CD14-positive monocyte (primary cell): ENCODE results near the gene INPP5E. TPM values are rescaled to one million over a fixed set of nuclear protein-coding genes. Genes with fewer than 3 reads are reported as not detected.

Experiments used
- DNase-seq, 3 donors: peaks; one replicate each; pipeline ENCODE4 v3.0.0-alpha.2; 2011 to 2022
- H2AFZ ChIP-seq: 2 replicates; pipeline ENCODE4 v1.6.0; 2012; ENCODE audit warnings: mild to moderate bottlenecking, low read depth, low read length, inconsistent platforms; ENCODE audit not compliant: insufficient read depth, poor library complexity, severe bottlenecking
- H3K27ac ChIP-seq, 2 donors: 1 replicate in 1 of 2; 2 replicates in 1 of 2; pipeline ENCODE4 v1.5.1; 2012 to 2013; ENCODE audit warnings: low read length in 2 of 2, control low read depth in 1 of 2, inconsistent platforms in 1 of 2, low read depth in 1 of 2, mild to moderate bottlenecking in 1 of 2
- H3K27me3 ChIP-seq, 2 donors: one replicate each; pipeline versions ENCODE4 v1.6.0 to v1.6.1; 2011 to 2013; ENCODE audit warnings: low read length in 2 of 2; ENCODE audit not compliant: control insufficient read depth in 2 of 2, insufficient read depth in 2 of 2
- H3K36me3 ChIP-seq, 2 donors: replicated peaks in 1 of 2; 1 replicate in 1 of 2; 2 replicates in 1 of 2; pipeline versions ENCODE4 v1.5.1 to v1.6.1; 2012 to 2013; ENCODE audit warnings: low read length in 2 of 2, control low read depth in 1 of 2, inconsistent platforms in 1 of 2, mild to moderate bottlenecking in 1 of 2; ENCODE audit not compliant: insufficient read depth in 2 of 2, control insufficient read depth in 1 of 2
- H3K4me1 ChIP-seq, 2 donors: 1 replicate in 1 of 2; 2 replicates in 1 of 2; pipeline versions ENCODE4 v1.5.1 to v1.6.1; 2012 to 2013; ENCODE audit warnings: low read length in 2 of 2, control low read depth in 1 of 2, inconsistent platforms in 1 of 2, mild to moderate bottlenecking in 1 of 2, moderate library complexity in 1 of 2; ENCODE audit not compliant: insufficient read depth in 2 of 2, control insufficient read depth in 1 of 2
- H3K4me2 ChIP-seq: replicated peaks from 2 replicates; pipeline ENCODE3; 2012; ENCODE audit warnings: low read length, moderate library complexity, mild to moderate bottlenecking; ENCODE audit not compliant: poor library complexity, severe bottlenecking; ENCODE audit errors: extremely low read depth
- H3K4me3 ChIP-seq, 3 experiments: fragments of 200-600 bp in 1 of 3; sonication (generic) in 1 of 3; replicated peaks in 1 of 3; 1 replicate in 2 of 3; 2 replicates in 1 of 3; pipeline ENCODE4 v1.5.1; 2011 to 2013; ENCODE audit warnings: low read length in 3 of 3, mild to moderate bottlenecking in 3 of 3, control low read depth in 2 of 3, low read depth in 2 of 3, inconsistent platforms in 1 of 3, moderate library complexity in 1 of 3
- H3K79me2 ChIP-seq: 2 replicates; pipeline ENCODE4 v1.6.0; 2012; ENCODE audit warnings: mild to moderate bottlenecking, control low read depth, inconsistent platforms, low read length, moderate library complexity; ENCODE audit not compliant: insufficient read depth
- H3K9ac ChIP-seq: 2 replicates; pipeline ENCODE4 v1.6.0; 2017; ENCODE audit warnings: low read length, mild to moderate bottlenecking; ENCODE audit not compliant: insufficient read depth, poor library complexity, severe bottlenecking
- H3K9me3 ChIP-seq, 2 donors: replicated peaks in 1 of 2; 1 replicate in 1 of 2; 2 replicates in 1 of 2; pipeline versions ENCODE4 v1.5.1 to v1.6.1; 2012 to 2013; ENCODE audit warnings: low read length in 2 of 2, control low read depth in 1 of 2; ENCODE audit not compliant: control insufficient read depth in 1 of 2, insufficient read depth in 1 of 2
- H4K20me1 ChIP-seq: 2 replicates; pipeline ENCODE4 v1.6.0; 2012; ENCODE audit warnings: mild to moderate bottlenecking, low read length, control low read depth, moderate library complexity; ENCODE audit not compliant: insufficient read depth
- H3K27ac Mint-ChIP-seq, 7 donors: one replicate each; pipeline ENCODE4 v1.8.0; 2020; ENCODE audit warnings: mild to moderate bottlenecking in 7 of 7, mixed read lengths in 7 of 7, moderate library complexity in 6 of 7, inconsistent platforms in 2 of 7
- H3K27me3 Mint-ChIP-seq, 3 donors: one replicate each; pipeline ENCODE4 v1.8.0; 2021 to 2022; ENCODE audit warnings: low read depth in 3 of 3, mild to moderate bottlenecking in 3 of 3, mixed read lengths in 3 of 3, moderate library complexity in 3 of 3, inconsistent platforms in 1 of 3
- H3K36me3 Mint-ChIP-seq, 2 donors: one replicate each; pipeline ENCODE4 v1.8.0; 2020; ENCODE audit warnings: mixed read lengths in 2 of 2, inconsistent platforms in 1 of 2, mild to moderate bottlenecking in 1 of 2
- H3K4me1 Mint-ChIP-seq: one replicate; pipeline ENCODE4 v1.8.0; 2020; ENCODE audit warnings: mild to moderate bottlenecking, mixed read lengths
- H3K4me3 Mint-ChIP-seq, 2 donors: one replicate each; pipeline ENCODE4 v1.8.0; 2020; ENCODE audit warnings: mild to moderate bottlenecking in 2 of 2, mixed read lengths in 2 of 2, moderate library complexity in 1 of 2
- H3K9me3 Mint-ChIP-seq, 7 donors: one replicate each; pipeline ENCODE4 v1.8.0; 2020 to 2022; ENCODE audit warnings: mixed read lengths in 7 of 7, mild to moderate bottlenecking in 6 of 7, moderate library complexity in 6 of 7, inconsistent platforms in 2 of 7
- CTCF ChIP-seq: fragments of 200-600 bp; IDR thresholded peaks from one replicate; pipeline ENCODE4 v1.8.0; 2022; ENCODE audit warnings: antibody characterized with exemption, mild to moderate bottlenecking
- WGBS: methylation state at CpG from one replicate; pipeline ENCODE4 v1.1.5; 2013; ENCODE audit warnings: missing lambda C conversion rate; ENCODE audit not compliant: insufficient coverage; 5-methylcytosine and 5-hydroxymethylcytosine counted together
- intact Hi-C, 2 donors: fragments of 100-400 bp; cut with micrococcal nuclease; formaldehyde crosslinking; loops; one replicate each; pipeline versions ENCODE4 v1.15.0 to v1.15.1; 2023
- polyA plus RNA-seq, 3 donors: library from polyadenylated mRNA; depleted of rRNA in 1 of 3; unstranded in 2 of 3; stranded (reverse) in 1 of 3; fragments of 300-500 nt in 2 of 3; fragments of >200 nt in 1 of 3; fragmentation: Illumina TruSeq in 2 of 3; gene quantifications; 1 replicate in 2 of 3; 2 replicates in 1 of 3; pipeline ENCODE4 v1.2.3, GENCODE V29; 2012 to 2021

Gene INPP5E
- polyA plus RNA-seq, 3 donors, result 1.0 to 8.0 (median 1.0) TPM

- Mint-ChIP-seq H3K27me3 (peaks cover 0 to 17% (median 14%) of the 10 kb centered on the region in 3 donors), H3K4me3 (no peak overlapping the region), H3K27ac (no peak overlapping the region), H3K4me1 (peaks cover 8% of the 10 kb centered on the region), H3K36me3 (no peaks in the 10 kb centered on the region), H3K9me3 (peaks cover 0 to 2% (median 0%) of the 10 kb centered on the region in 7 donors)
- H3K4me2 ChIP-seq, result no peak overlapping the region
- H3K27ac ChIP-seq, result no peak overlapping the region
- no peaks in the 10 kb centered on the region for H3K36me3 ChIP-seq
- H3K9me3 ChIP-seq, result no peaks in the 10 kb centered on the region
- peaks cover 18% of the 10 kb centered on the region for H4K20me1 ChIP-seq
- H3K79me2 ChIP-seq, result peaks cover 8% of the 10 kb centered on the region
- TF ChIP-seq CTCF, result no peak
- H3K4me1 ChIP-seq, result peaks cover 17 to 26% of the 10 kb centered on the region in 2 donors
- intact Hi-C loops, result loop anchor here (5.0 to 10.0 kb wide), 5 partner anchors 60 to 238 kb away; partner anchors contain the start of genes NOTCH1 (in 2 of the 2), AGPAT2 (in 1 of the 2) and DNLZ (in 1 of the 2)
- peaks cover 0 to 4% of the 10 kb centered on the region in 2 donors for H3K27me3 ChIP-seq
- H3K4me3 ChIP-seq, result no peak overlapping the region
- 94% methylated on average over 18 of the region's 18 CpGs for whole genome bisulfite sequencing
- no peak overlapping the region for H2AFZ ChIP-seq
- no peak overlapping the region for H3K9ac ChIP-seq
- no peak for DNase-seq
Observed at GRCh38 chr9:136486823-136487620, 47.4 kb upstream of the INPP5E start.

GRCh38 chr9:136486131-136486530 lies 46.5 kb upstream of the INPP5E start:
- Mint-ChIP-seq H3K36me3 (no peaks in the 10 kb centered on the region), H3K4me1 (peaks cover 17% of the 10 kb centered on the region), H3K9me3 (peaks cover 0 to 2% (median 0%) of the 10 kb centered on the region in 7 donors), H3K27ac (no peak overlapping the region), H3K27me3 (peaks cover 0 to 17% (median 14%) of the 10 kb centered on the region in 3 donors), H3K4me3 (no peak overlapping the region)
- no peaks in the 10 kb centered on the region for H3K9me3 ChIP-seq
- H3K9ac ChIP-seq, result no peak overlapping the region
- peaks cover 17% of the 10 kb centered on the region for H3K79me2 ChIP-seq
- H2AFZ ChIP-seq, result no peak overlapping the region
- 93% methylated on average over 2 of the region's 7 CpGs for WGBS
- no peak overlapping the region for H3K4me3 ChIP-seq
- TF ChIP-seq CTCF, result no peak
- peaks cover 27% of the 10 kb centered on the region for H4K20me1 ChIP-seq
- H3K4me2 ChIP-seq, result no peak overlapping the region
- no peak for DNase-seq
- no peak overlapping the region for H3K27ac ChIP-seq
- peaks cover 0 to 4% of the 10 kb centered on the region in 2 donors for H3K27me3 ChIP-seq
- intact Hi-C loops, result loop anchor here (5.0 to 10.0 kb wide), 5 partner anchors 61 to 239 kb away; partner anchors contain the start of genes NOTCH1 (in 2 of the 2), AGPAT2 (in 1 of the 2) and DNLZ (in 1 of the 2)
- H3K36me3 ChIP-seq, result no peaks in the 10 kb centered on the region
- peaks cover 26 to 35% of the 10 kb centered on the region in 2 donors for H3K4me1 ChIP-seq
